Neural cell (in vitro differentiated cells): ENCODE results near the gene PTK6.

Experiments used
- EP300 ChIP-seq: fragments of 450-650 bp; conservative IDR thresholded peaks from 2 replicates; pipeline ENCODE4 v1.6.1; 2014; ENCODE audit warnings: antibody characterized with exemption, mild to moderate bottlenecking, moderate library complexity; ENCODE audit not compliant: poor library complexity, severe bottlenecking
- EZH2 ChIP-seq: fragments of 200-600, 300-800 bp; shearing (Covaris generic), sonication (generic); IDR thresholded peaks from 2 replicates; pipeline ENCODE4 v1.6.1; 2014; ENCODE audit warnings: antibody characterized with exemption, low read length, borderline replicate concordance, mild to moderate bottlenecking; ENCODE audit not compliant: insufficient read depth, poor library complexity, severe bottlenecking
- RAD21 ChIP-seq: fragments of 450-650 bp; conservative IDR thresholded peaks from 2 replicates; pipeline ENCODE4 v1.6.1; 2014; ENCODE audit warnings: antibody characterized with exemption, mild to moderate bottlenecking, moderate library complexity
- SMC3 ChIP-seq: fragments of 450-650 bp; conservative IDR thresholded peaks from 2 replicates; pipeline ENCODE4 v1.6.1; 2014; ENCODE audit warnings: antibody characterized with exemption, mild to moderate bottlenecking, moderate library complexity; ENCODE audit not compliant: poor library complexity
- TF ChIP-seq, protein P1 (sequence below): fragments of 450-650 bp; IDR thresholded peaks from 2 replicates; pipeline ENCODE4 v1.5.1; 2014; ENCODE audit warnings: antibody characterized with exemption, mild to moderate bottlenecking, moderate library complexity; ENCODE audit not compliant: poor library complexity, severe bottlenecking
- TF ChIP-seq, protein P2 (sequence below): IDR thresholded peaks from 2 replicates; pipeline ENCODE4 v1.6.1; 2012; ENCODE audit warnings: borderline replicate concordance

DNA sequence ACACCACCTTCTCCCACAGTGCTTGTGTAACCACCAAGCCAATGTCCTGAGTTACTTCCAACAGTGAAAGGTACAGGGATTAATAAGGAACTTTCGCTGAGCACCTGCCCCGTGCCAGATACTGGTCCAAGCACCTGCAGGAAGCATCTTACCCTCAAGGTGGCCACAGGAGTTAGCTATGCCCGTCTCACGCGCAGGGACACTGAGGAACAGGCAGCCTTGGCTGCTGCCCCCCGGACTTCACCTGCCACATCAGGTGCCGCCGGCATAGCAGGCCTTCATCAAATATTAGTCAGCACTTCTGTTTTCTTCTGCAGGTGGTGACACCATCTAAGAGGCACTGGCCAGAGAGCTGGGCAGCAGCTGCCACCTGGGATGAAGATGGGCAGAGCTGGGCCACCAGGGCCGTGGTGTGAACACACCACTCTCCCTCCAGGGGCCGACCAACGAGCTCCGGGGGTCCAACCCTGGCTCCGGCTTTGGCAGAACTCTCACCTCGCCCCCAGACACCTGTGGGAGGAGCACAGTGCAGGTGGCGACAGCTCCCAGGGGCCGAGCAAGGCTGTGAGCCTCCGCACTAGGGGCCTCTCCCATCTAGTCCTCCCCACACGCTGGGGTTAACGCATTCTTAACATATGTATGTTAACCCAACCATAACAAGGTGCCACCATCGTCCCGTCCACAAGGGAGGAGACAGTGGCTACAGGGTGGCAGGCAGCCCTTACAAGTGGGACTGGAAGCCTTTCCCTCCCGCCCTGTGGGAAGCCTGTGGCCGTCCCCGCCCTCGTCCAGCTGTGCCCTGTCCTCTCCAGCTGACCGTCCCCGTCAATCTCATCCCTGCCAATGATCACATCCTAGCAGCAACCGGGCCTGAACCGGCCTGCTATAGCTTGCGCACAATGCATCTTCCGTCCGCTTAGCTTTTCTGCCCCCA lies 19.5 kb downstream of the PTK6 start:
- TF ChIP-seq EP300 (no peak), RAD21 (no peak), EZH2 (no peak), SMC3 (no peak)
- TF ChIP-seq, protein P1, sequence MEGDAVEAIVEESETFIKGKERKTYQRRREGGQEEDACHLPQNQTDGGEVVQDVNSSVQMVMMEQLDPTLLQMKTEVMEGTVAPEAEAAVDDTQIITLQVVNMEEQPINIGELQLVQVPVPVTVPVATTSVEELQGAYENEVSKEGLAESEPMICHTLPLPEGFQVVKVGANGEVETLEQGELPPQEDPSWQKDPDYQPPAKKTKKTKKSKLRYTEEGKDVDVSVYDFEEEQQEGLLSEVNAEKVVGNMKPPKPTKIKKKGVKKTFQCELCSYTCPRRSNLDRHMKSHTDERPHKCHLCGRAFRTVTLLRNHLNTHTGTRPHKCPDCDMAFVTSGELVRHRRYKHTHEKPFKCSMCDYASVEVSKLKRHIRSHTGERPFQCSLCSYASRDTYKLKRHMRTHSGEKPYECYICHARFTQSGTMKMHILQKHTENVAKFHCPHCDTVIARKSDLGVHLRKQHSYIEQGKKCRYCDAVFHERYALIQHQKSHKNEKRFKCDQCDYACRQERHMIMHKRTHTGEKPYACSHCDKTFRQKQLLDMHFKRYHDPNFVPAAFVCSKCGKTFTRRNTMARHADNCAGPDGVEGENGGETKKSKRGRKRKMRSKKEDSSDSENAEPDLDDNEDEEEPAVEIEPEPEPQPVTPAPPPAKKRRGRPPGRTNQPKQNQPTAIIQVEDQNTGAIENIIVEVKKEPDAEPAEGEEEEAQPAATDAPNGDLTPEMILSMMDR = no peak
- TF ChIP-seq, protein P2, sequence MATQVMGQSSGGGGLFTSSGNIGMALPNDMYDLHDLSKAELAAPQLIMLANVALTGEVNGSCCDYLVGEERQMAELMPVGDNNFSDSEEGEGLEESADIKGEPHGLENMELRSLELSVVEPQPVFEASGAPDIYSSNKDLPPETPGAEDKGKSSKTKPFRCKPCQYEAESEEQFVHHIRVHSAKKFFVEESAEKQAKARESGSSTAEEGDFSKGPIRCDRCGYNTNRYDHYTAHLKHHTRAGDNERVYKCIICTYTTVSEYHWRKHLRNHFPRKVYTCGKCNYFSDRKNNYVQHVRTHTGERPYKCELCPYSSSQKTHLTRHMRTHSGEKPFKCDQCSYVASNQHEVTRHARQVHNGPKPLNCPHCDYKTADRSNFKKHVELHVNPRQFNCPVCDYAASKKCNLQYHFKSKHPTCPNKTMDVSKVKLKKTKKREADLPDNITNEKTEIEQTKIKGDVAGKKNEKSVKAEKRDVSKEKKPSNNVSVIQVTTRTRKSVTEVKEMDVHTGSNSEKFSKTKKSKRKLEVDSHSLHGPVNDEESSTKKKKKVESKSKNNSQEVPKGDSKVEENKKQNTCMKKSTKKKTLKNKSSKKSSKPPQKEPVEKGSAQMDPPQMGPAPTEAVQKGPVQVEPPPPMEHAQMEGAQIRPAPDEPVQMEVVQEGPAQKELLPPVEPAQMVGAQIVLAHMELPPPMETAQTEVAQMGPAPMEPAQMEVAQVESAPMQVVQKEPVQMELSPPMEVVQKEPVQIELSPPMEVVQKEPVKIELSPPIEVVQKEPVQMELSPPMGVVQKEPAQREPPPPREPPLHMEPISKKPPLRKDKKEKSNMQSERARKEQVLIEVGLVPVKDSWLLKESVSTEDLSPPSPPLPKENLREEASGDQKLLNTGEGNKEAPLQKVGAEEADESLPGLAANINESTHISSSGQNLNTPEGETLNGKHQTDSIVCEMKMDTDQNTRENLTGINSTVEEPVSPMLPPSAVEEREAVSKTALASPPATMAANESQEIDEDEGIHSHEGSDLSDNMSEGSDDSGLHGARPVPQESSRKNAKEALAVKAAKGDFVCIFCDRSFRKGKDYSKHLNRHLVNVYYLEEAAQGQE = no peak
